ENCODE data around the gene FNDC5. TPM values are rescaled to one million over a fixed set of nuclear protein-coding genes. Genes with fewer than 3 reads are reported as not detected.

FNDC5 gene
- total RNA-seq, 2 experiments from 2014 or later, result not detected

GRCh38 chr1:32887623-32888022, 16.9 kb upstream of the FNDC5 start:
- no peak overlapping the region for H3K27ac Mint-ChIP-seq
- H3K4me3 Mint-ChIP-seq, result no peak overlapping the region
- H3K4me1 Mint-ChIP-seq (ENCODE audit: low read depth), result peaks cover 9% of the 10 kb centered on the region
- POLR2A ChIA-PET, result no interaction called here
- Histone ChIP-seq H3K27me3 (ENCODE audit: control insufficient read depth in 1 of 2, insufficient read depth in 2 of 2, low read length in 2 of 2) (peaks cover 65 to 93% of the 10 kb centered on the region in 2 experiments), H3K27ac (ENCODE audit: low read depth in 1 of 2, low read length in 2 of 2) (no peak overlapping the region), H3K36me3 (ENCODE audit: insufficient read depth, low read length) (no peaks in the 10 kb centered on the region), H3K9me3 (ENCODE audit: control insufficient read depth in 1 of 2, insufficient read depth in 1 of 2, low read length in 2 of 2) (peaks cover 0 to 24% of the 10 kb centered on the region in 2 experiments), H3K4me1 (ENCODE audit: insufficient read depth, low read length) (peaks cover 15% of the 10 kb centered on the region), H3K4me3 (ENCODE audit: low read length) (no peak overlapping the region)
- no peaks in the 10 kb centered on the region for H3K9me3 Mint-ChIP-seq
- no peak for ATAC-seq (ENCODE audit: poor library complexity)
- H3K36me3 Mint-ChIP-seq (ENCODE audit: low read depth), result no peaks in the 10 kb centered on the region
- no peak for DNase-seq
- TF ChIP-seq CTCF (IDR thresholded peaks at IDR 0.05), result no peak
- CTCF ChIA-PET, result no interaction called here
- intact Hi-C loops (cut with DNase I, micrococcal nuclease), result no loop called here
- H3K27me3 Mint-ChIP-seq, result peaks cover 87% of the 10 kb centered on the region

GRCh38 chr1:32886828-32887414, 16.2 kb upstream of the FNDC5 start:
- ChIA-PET CTCF (no interaction called here), POLR2A (no interaction called here)
- H3K27ac ChIP-seq (ENCODE audit: low read depth in 1 of 2, low read length in 2 of 2), result no peak overlapping the region
- Mint-ChIP-seq H3K27me3 (peaks cover 80% of the 10 kb centered on the region), H3K4me1 (ENCODE audit: low read depth) (peaks cover 2% of the 10 kb centered on the region), H3K36me3 (ENCODE audit: low read depth) (no peaks in the 10 kb centered on the region), H3K27ac (no peak overlapping the region), H3K4me3 (no peak overlapping the region), H3K9me3 (no peaks in the 10 kb centered on the region)
- H3K4me3 ChIP-seq (ENCODE audit: low read length), result no peak overlapping the region
- peaks cover 58 to 91% of the 10 kb centered on the region in 2 experiments for H3K27me3 ChIP-seq (ENCODE audit: control insufficient read depth in 1 of 2, insufficient read depth in 2 of 2, low read length in 2 of 2)
- peaks cover 0 to 20% of the 10 kb centered on the region in 2 experiments for H3K9me3 ChIP-seq (ENCODE audit: control insufficient read depth in 1 of 2, insufficient read depth in 1 of 2, low read length in 2 of 2)
- peaks cover 13% of the 10 kb centered on the region for H3K4me1 ChIP-seq (ENCODE audit: insufficient read depth, low read length)
- no peak for DNase-seq
- intact Hi-C loops (cut with DNase I, micrococcal nuclease), result no loop called here
- ATAC-seq (ENCODE audit: poor library complexity), result no peak
- no peaks in the 10 kb centered on the region for H3K36me3 ChIP-seq (ENCODE audit: insufficient read depth, low read length)
- no peak for TF ChIP-seq CTCF (IDR thresholded peaks at IDR 0.05)

GRCh38 chr1:32886004-32886827, 15.5 kb upstream of the FNDC5 start, which contains the start of gene HPCA:
TSS of gene HPCA (plus strand) at chr1:32886491. CDS start at chr1:32888899, 2,408 bp downstream.
- intact Hi-C loops (cut with DNase I, micrococcal nuclease), result no loop called here
- ChIA-PET CTCF (no interaction called here), POLR2A (no interaction called here)
- H3K27ac ChIP-seq (ENCODE audit: low read depth in 1 of 2, low read length in 2 of 2), result no peak within 1 kb of the TSS
- DNase-seq (peak in 5 of 14 experiments; percentile 9 to 58 (median 20)), ATAC-seq (ENCODE audit: poor library complexity) (peak; percentile 80)
- TF ChIP-seq CTCF (IDR thresholded peaks at IDR 0.05), result no peak
- H3K4me1 Mint-ChIP-seq (ENCODE audit: low read depth), result no peaks in the 10 kb centered on the region
- peaks cover 13% of the 10 kb centered on the region for H3K4me1 ChIP-seq (ENCODE audit: insufficient read depth, low read length)
- no peak within 1 kb of the TSS for H3K27ac Mint-ChIP-seq
- H3K27me3 Mint-ChIP-seq, result peaks cover 76% of the 10 kb centered on the region
- H3K9me3 ChIP-seq (ENCODE audit: control insufficient read depth in 1 of 2, insufficient read depth in 1 of 2, low read length in 2 of 2), result peaks cover 0 to 20% of the 10 kb centered on the region in 2 experiments
- no peak within 1 kb of the TSS for H3K4me3 ChIP-seq (ENCODE audit: low read length)
- H3K36me3 Mint-ChIP-seq (ENCODE audit: low read depth), result no peaks in the 10 kb centered on the region
- H3K36me3 ChIP-seq (ENCODE audit: insufficient read depth, low read length), result no peaks in the 10 kb centered on the region
- no peak within 1 kb of the TSS for H3K4me3 Mint-ChIP-seq
- H3K27me3 ChIP-seq (ENCODE audit: control insufficient read depth in 1 of 2, insufficient read depth in 2 of 2, low read length in 2 of 2), result peaks cover 52 to 86% of the 10 kb centered on the region in 2 experiments
- no peaks in the 10 kb centered on the region for H3K9me3 Mint-ChIP-seq

All from CD4-positive, alpha-beta T cell (primary cell).